H9 (cell line): ENCODE data around the gene ARMH1. TPM values are rescaled to one million over a fixed set of nuclear protein-coding genes. Genes with fewer than 3 reads are reported as not detected.

Experiments
- DNase-seq: peaks from one replicate; pipeline ENCODE4 v3.0.0-alpha.2; 2017
- H2AFZ ChIP-seq: one replicate; pipeline ENCODE4 v1.6.1; 2013; ENCODE audit warnings: mild to moderate bottlenecking, low read length, control low read depth, moderate library complexity
- H2AK5ac ChIP-seq: 2 replicates; pipeline ENCODE4 v1.6.1; 2013; ENCODE audit warnings: low read length, control low read depth, mixed read lengths; ENCODE audit not compliant: insufficient read length
- H2BK120ac ChIP-seq: one replicate; pipeline ENCODE4 v1.6.1; 2013; ENCODE audit warnings: low read depth, mild to moderate bottlenecking, low read length, control low read depth, inconsistent platforms; ENCODE audit not compliant: poor library complexity, severe bottlenecking
- H2BK12ac ChIP-seq: 2 replicates; pipeline ENCODE4 v1.6.1; 2013; ENCODE audit warnings: low read length, control low read depth, mixed read lengths, low read depth; ENCODE audit not compliant: insufficient read length
- H2BK15ac ChIP-seq: 2 replicates; pipeline ENCODE4 v1.6.1; 2013; ENCODE audit warnings: low read depth, low read length, control low read depth
- H2BK20ac ChIP-seq: one replicate; pipeline ENCODE4 v1.6.1; 2013; ENCODE audit warnings: low read depth, mild to moderate bottlenecking, low read length, control low read depth, inconsistent platforms; ENCODE audit not compliant: poor library complexity, severe bottlenecking
- H2BK5ac ChIP-seq: 2 replicates; pipeline ENCODE4 v1.6.1; 2013; ENCODE audit warnings: low read length, control low read depth, mixed read lengths; ENCODE audit not compliant: insufficient read length
- H3K14ac ChIP-seq: 2 replicates; pipeline ENCODE4 v1.6.1; 2013; ENCODE audit warnings: low read length, control low read depth; ENCODE audit not compliant: insufficient read depth
- H3K18ac ChIP-seq: 2 replicates; pipeline ENCODE4 v1.6.1; 2013; ENCODE audit warnings: low read depth, mild to moderate bottlenecking, mixed read lengths, low read length, control low read depth; ENCODE audit not compliant: insufficient read length
- H3K23ac ChIP-seq: 2 replicates; pipeline ENCODE4 v1.6.1; 2013; ENCODE audit warnings: low read length, control low read depth, mixed read lengths, low read depth; ENCODE audit not compliant: insufficient read length
- H3K23me2 ChIP-seq: 2 replicates; pipeline ENCODE4 v1.6.1; 2013; ENCODE audit warnings: low read depth, mild to moderate bottlenecking, mixed read lengths, low read length, control low read depth; ENCODE audit not compliant: insufficient read length, poor library complexity, severe bottlenecking
- H3K27ac ChIP-seq: 2 replicates; pipeline ENCODE4 v1.5.1; 2013; ENCODE audit warnings: low read length, control low read depth, mixed read lengths, low read depth; ENCODE audit not compliant: insufficient read length
- H3K27me3 ChIP-seq: 2 replicates; pipeline ENCODE4 v1.6.1; 2013; ENCODE audit warnings: low read length, control low read depth, inconsistent platforms; ENCODE audit not compliant: insufficient read depth
- H3K4ac ChIP-seq: 2 replicates; pipeline ENCODE4 v1.6.1; 2013; ENCODE audit warnings: low read depth, mild to moderate bottlenecking, control low read depth, inconsistent platforms, low read length, moderate library complexity
- H3K4me1 ChIP-seq: 2 replicates; pipeline ENCODE4 v1.6.1; 2013; ENCODE audit warnings: low read length, control low read depth, inconsistent platforms; ENCODE audit not compliant: insufficient read depth
- H3K4me2 ChIP-seq: 2 replicates; pipeline ENCODE4 v1.6.1; 2013; ENCODE audit warnings: low read length, control low read depth, mixed read lengths; ENCODE audit not compliant: insufficient read length, insufficient read depth
- H3K56ac ChIP-seq: 2 replicates; pipeline ENCODE4 v1.6.1; 2013; ENCODE audit warnings: low read depth, mild to moderate bottlenecking, mixed read lengths, low read length, control low read depth; ENCODE audit not compliant: insufficient read length
- H3K79me1 ChIP-seq: 2 replicates; pipeline ENCODE4 v1.6.1; 2013; ENCODE audit warnings: low read depth, mild to moderate bottlenecking, moderate library complexity, low read length, control low read depth, inconsistent platforms; ENCODE audit not compliant: insufficient read depth, poor library complexity, severe bottlenecking
- H3K79me2 ChIP-seq: 2 replicates; pipeline ENCODE4 v1.6.1; 2013; ENCODE audit warnings: low read length, control low read depth, inconsistent platforms; ENCODE audit not compliant: insufficient read depth
- H3K9ac ChIP-seq: 2 replicates; pipeline ENCODE4 v1.6.1; 2013; ENCODE audit warnings: low read length, control low read depth, mixed read lengths; ENCODE audit not compliant: insufficient read length; ENCODE audit errors: extremely low read depth
- H3K9me3 ChIP-seq: one replicate; pipeline ENCODE4 v1.6.1; 2013; ENCODE audit warnings: low read depth, low read length, inconsistent platforms; ENCODE audit not compliant: control insufficient read depth
- H3T11ph ChIP-seq: one replicate; pipeline ENCODE4 v1.6.1; 2013; ENCODE audit warnings: mild to moderate bottlenecking, low read length, control low read depth, inconsistent platforms
- H4K20me1 ChIP-seq: one replicate; pipeline ENCODE4 v1.6.1; 2013; ENCODE audit not compliant: control insufficient read depth, insufficient read length, insufficient read depth
- H4K5ac ChIP-seq: 2 replicates; pipeline ENCODE4 v1.6.1; 2013; ENCODE audit warnings: low read depth, mild to moderate bottlenecking, mixed read lengths, low read length, control low read depth; ENCODE audit not compliant: insufficient read length
- H4K8ac ChIP-seq: replicated peaks from 2 replicates; pipeline ENCODE4 v1.6.1; 2013; ENCODE audit warnings: low read length, control low read depth, mixed read lengths, low read depth; ENCODE audit not compliant: insufficient read length
- H4K91ac ChIP-seq: 2 replicates; pipeline ENCODE4 v1.6.1; 2013; ENCODE audit warnings: low read depth, mild to moderate bottlenecking, moderate library complexity, mixed read lengths, low read length, control low read depth; ENCODE audit not compliant: insufficient read length
- H3K27ac Mint-ChIP-seq, 3 experiments: 2 replicates in 2 of 3; 3 replicates in 1 of 3; pipeline ENCODE4 v1.8.0; 2020 to 2021; ENCODE audit warnings: mixed read lengths in 3 of 3, mild to moderate bottlenecking in 1 of 3, moderate library complexity in 1 of 3
- H3K27me3 Mint-ChIP-seq: 2 replicates; pipeline ENCODE4 v1.8.0; 2021; ENCODE audit warnings: low read depth, mild to moderate bottlenecking, moderate library complexity, mixed read lengths
- H3K36me3 Mint-ChIP-seq, 3 experiments: 2 replicates in 2 of 3; 3 replicates in 1 of 3; pipeline ENCODE4 v1.8.0; 2020 to 2021; ENCODE audit warnings: low read depth in 3 of 3, mixed read lengths in 3 of 3; ENCODE audit not compliant: insufficient read depth in 1 of 3
- H3K4me1 Mint-ChIP-seq, 2 experiments: 2 replicates each; pipeline ENCODE4 v1.8.0; 2020; ENCODE audit warnings: mixed read lengths in 2 of 2
- H3K4me3 Mint-ChIP-seq, 2 experiments: 2 replicates in 1 of 2; 3 replicates in 1 of 2; pipeline ENCODE4 v1.8.0; 2020 to 2021; ENCODE audit warnings: mild to moderate bottlenecking in 2 of 2, mixed read lengths in 2 of 2, moderate library complexity in 1 of 2
- H3K9me3 Mint-ChIP-seq, 2 experiments: 2 replicates in 1 of 2; 3 replicates in 1 of 2; pipeline ENCODE4 v1.8.0; 2020; ENCODE audit warnings: mild to moderate bottlenecking in 2 of 2, mixed read lengths in 2 of 2, moderate library complexity in 1 of 2
- CTCF ChIP-seq: fragments of 200-600 bp; sonication (generic); conservative IDR thresholded peaks from 3 replicates; pipeline ENCODE4 v1.8.0; 2021; ENCODE audit warnings: antibody characterized with exemption, mild to moderate bottlenecking
- WGBS: extraction: QIAGEN DNeasy Blood & Tissue Kit; methylation state at CpG from one replicate; pipeline ENCODE4 v1.1.7; 2013; ENCODE audit warnings: missing lambda C conversion rate, low lambda C conversion rate, mixed read lengths; ENCODE audit not compliant: insufficient read length; ENCODE audit errors: extremely low coverage; 5-methylcytosine and 5-hydroxymethylcytosine counted together
- total RNA-seq: library from RNA; stranded (reverse); gene quantifications from 2 replicates; pipeline ENCODE4 v1.2.1, GENCODE V29; 2021

Gene ARMH1
- total RNA-seq, 1 experiment from 2014 or later: 1.0 TPM

GRCh38 chr1:44678626-44679025 lies 4.1 kb downstream of the ARMH1 start:
- Histone ChIP-seq H3K79me1 (no peaks in the 10 kb centered on the region), H4K20me1 (no peaks in the 10 kb centered on the region), H3K4ac (no peak overlapping the region), H3K23ac (no peak overlapping the region), H4K8ac (no peak overlapping the region), H2BK20ac (no peak overlapping the region), H2BK120ac (no peak overlapping the region), H3K4me2 (no peak overlapping the region), H3K27me3 (no peaks in the 10 kb centered on the region), H3K9me3 (no peaks in the 10 kb centered on the region), H3K23me2 (no peaks in the 10 kb centered on the region), H3K56ac (no peak overlapping the region), H2BK5ac (no peak overlapping the region), H4K5ac (no peak overlapping the region), H3K79me2 (no peaks in the 10 kb centered on the region), H2BK15ac (no peak overlapping the region), H3K9ac (no peak overlapping the region), H3K18ac (no peak overlapping the region), H3K14ac (no peak overlapping the region), H4K91ac (no peak overlapping the region), H2AFZ (no peak overlapping the region), H2BK12ac (no peak overlapping the region), H3T11ph (no peak overlapping the region), H2AK5ac (no peak overlapping the region), H3K27ac (no peak overlapping the region), H3K4me1 (peaks cover 15% of the 10 kb centered on the region)
- no CpG with 5 or more reads among the region's 4 CpGs for WGBS
- Mint-ChIP-seq H3K9me3 (no peaks in the 10 kb centered on the region; a peak in 1 of 5 replicates), H3K27me3 (no peaks in the 10 kb centered on the region; the same call in 1 of the 2 replicates), H3K4me1 (peaks cover 21 to 23% of the 10 kb centered on the region in 2 experiments), H3K27ac (no peak overlapping the region), H3K36me3 (peaks cover 0 to 10% (median 0%) of the 10 kb centered on the region in 3 experiments; a peak in 3 of 7 replicates), H3K4me3 (no peak overlapping the region)
- no peak for DNase-seq
- TF ChIP-seq CTCF: no peak
